ENCODE data around the gene PINLYP. TPM values are rescaled to one million over a fixed set of nuclear protein-coding genes. Genes with fewer than 3 reads are reported as not detected.

Gene PINLYP
- total RNA-seq, 4 donors from 2014 or later: 3.3 to 6.2 (median 4.9) TPM

DNA sequence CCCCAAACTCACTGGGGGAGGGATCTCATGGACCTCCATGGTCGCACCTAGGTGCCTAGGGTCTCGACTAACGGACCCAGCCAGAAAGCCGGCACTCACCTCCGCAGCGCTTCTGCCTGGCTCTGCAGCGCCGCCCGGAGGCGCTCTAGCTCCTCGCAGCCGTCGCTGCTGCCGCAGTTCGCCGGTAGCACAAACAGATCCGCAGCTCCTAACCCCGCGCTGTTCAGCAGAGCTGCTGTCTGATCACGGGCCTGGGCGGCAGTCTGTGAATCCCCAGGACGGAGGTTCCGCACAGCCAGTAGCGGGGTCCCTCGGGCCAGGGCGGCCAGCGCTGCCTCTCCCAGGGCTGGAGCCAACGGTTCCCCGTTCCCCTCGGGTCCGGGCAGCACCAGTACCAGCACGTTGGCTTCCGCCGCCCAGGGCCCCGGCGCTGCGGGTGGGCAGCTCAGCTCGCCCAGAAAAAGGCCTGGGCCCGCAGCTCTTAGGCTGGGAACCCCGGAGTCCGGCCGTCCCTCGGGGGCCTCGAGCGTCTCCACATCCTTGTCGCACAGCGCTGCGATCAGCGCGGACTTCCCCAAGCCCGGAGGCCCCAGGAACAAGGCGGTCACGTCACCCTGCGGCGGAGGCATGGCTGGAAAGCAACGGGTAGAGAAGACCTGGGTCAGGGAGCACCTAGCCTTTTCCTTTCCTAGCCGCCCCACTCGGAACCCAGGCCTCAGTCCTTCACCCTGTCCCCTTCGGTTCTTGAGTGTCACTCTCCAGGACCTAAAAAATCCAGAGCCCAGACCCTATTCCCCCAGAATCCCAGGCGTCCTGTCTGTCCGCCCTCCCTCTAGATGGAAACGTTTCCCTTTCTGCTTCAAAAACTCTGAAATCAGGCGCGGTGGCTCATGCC lies 19.4 kb downstream of the PINLYP start:
- H3K27me3 ChIP-seq: no peaks in the 10 kb centered on the region
- peak overlapping the region; percentile 88 to 98 (median 94) for H3K27ac ChIP-seq (replicated peaks in 1 of 4)
- H3K4me3 ChIP-seq: peak overlapping the region; percentile 58 to 71 (median 70)
- H3K36me3 ChIP-seq: peaks cover 25 to 66% (median 54%) of the 10 kb centered on the region in 4 donors
- intact Hi-C loops (cut with DNase I): loop anchor here (2.0 to 5.0 kb wide), 2 partner anchors 18 to 58 kb away; no protein-coding TSS in a partner anchor
- no peak for DNase-seq (ENCODE audit: extremely low spot score)
- H3K4me1 ChIP-seq: peaks cover 33 to 59% (median 50%) of the 10 kb centered on the region in 4 donors
- TF ChIP-seq, protein P1, sequence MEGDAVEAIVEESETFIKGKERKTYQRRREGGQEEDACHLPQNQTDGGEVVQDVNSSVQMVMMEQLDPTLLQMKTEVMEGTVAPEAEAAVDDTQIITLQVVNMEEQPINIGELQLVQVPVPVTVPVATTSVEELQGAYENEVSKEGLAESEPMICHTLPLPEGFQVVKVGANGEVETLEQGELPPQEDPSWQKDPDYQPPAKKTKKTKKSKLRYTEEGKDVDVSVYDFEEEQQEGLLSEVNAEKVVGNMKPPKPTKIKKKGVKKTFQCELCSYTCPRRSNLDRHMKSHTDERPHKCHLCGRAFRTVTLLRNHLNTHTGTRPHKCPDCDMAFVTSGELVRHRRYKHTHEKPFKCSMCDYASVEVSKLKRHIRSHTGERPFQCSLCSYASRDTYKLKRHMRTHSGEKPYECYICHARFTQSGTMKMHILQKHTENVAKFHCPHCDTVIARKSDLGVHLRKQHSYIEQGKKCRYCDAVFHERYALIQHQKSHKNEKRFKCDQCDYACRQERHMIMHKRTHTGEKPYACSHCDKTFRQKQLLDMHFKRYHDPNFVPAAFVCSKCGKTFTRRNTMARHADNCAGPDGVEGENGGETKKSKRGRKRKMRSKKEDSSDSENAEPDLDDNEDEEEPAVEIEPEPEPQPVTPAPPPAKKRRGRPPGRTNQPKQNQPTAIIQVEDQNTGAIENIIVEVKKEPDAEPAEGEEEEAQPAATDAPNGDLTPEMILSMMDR (IDR thresholded peaks at IDR 0.05): peak; percentile 49 to 64 (median 50)
- TF ChIP-seq POLR2A (IDR thresholded peaks at IDR 0.05; ENCODE audit: low read depth): no peak
- TF ChIP-seq EP300 (IDR thresholded peaks at IDR 0.05): no peak
- TF ChIP-seq POLR2AphosphoS5 (IDR thresholded peaks at IDR 0.05): no peak
- H3K9me3 ChIP-seq: no peaks in the 10 kb centered on the region
- 3% methylated on average over 34 of the region's 64 CpGs for WGBS

DNA sequence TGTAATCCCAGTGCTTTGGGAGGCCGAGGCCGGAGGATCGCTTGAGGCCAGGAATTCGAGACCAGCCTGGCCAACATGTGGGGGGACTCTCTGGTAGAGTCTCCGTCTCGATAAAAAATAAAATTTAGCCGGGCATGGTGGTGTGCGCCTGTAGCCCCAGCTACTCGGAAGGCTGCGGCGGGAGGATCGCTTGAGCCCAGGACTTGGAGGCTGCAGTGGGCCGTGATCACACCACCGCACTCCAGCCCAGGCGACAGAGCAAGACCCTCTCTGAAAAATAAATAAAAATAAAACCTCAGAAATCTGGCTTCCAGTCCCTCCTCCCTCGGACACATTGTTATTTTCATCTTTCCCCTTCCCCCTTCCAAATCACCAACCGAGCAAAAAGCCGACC lies 20.0 kb downstream of the PINLYP start:
- intact Hi-C loops (cut with DNase I): loop anchor here (2.0 to 5.0 kb wide), 2 partner anchors 19 to 58 kb away; no protein-coding TSS in a partner anchor
- H3K4me3 ChIP-seq: peak overlapping the region; percentile 58 to 71 (median 70)
- no peak for DNase-seq (ENCODE audit: extremely low spot score)
- 2% methylated on average over 16 of the region's 18 CpGs for WGBS
- TF ChIP-seq, protein P1 (IDR thresholded peaks at IDR 0.05): no peak
- TF ChIP-seq EP300 (IDR thresholded peaks at IDR 0.05) (no peak), POLR2AphosphoS5 (IDR thresholded peaks at IDR 0.05) (no peak), POLR2A (IDR thresholded peaks at IDR 0.05; ENCODE audit: low read depth) (no peak)
- peaks cover 24 to 66% (median 54%) of the 10 kb centered on the region in 4 donors for H3K36me3 ChIP-seq
- peak overlapping the region; percentile 88 to 98 (median 94) for H3K27ac ChIP-seq (replicated peaks in 1 of 4)
- H3K4me1 ChIP-seq: peaks cover 33 to 59% (median 50%) of the 10 kb centered on the region in 4 donors
- no peaks in the 10 kb centered on the region for H3K9me3 ChIP-seq
- no peaks in the 10 kb centered on the region for H3K27me3 ChIP-seq

GRCh38 chr19:43595999-43596841 lies 20.6 kb downstream of the PINLYP start, which contains the start of the genes IRGQ and ZNF576:
IRGQ (minus strand) TSS chr19:43596134; CDS start chr19:43595338, 796 bp downstream.
ZNF576 (plus strand) TSS chr19:43596595; CDS start chr19:43597109, 514 bp downstream.
- Histone ChIP-seq H3K4me1 (peaks cover 33 to 59% (median 50%) of the 10 kb centered on the region in 4 donors), H3K4me3 (peak within 1 kb of the TSS; percentile 58 to 71 (median 70)), H3K27me3 (no peaks in the 10 kb centered on the region), H3K9me3 (no peaks in the 10 kb centered on the region), H3K36me3 (peaks cover 24 to 66% (median 53%) of the 10 kb centered on the region in 4 donors), H3K27ac (replicated peaks in 1 of 4) (peak within 1 kb of the TSS; percentile 93 to 98 (median 95))
- no peak for TF ChIP-seq EP300 (IDR thresholded peaks at IDR 0.05)
- TF ChIP-seq POLR2A (IDR thresholded peaks at IDR 0.05; ENCODE audit: low read depth): peak; percentile 86
- TF ChIP-seq POLR2AphosphoS5 (IDR thresholded peaks at IDR 0.05): peak; percentile 97 to 98
- TF ChIP-seq, protein P1 (IDR thresholded peaks at IDR 0.05): peak in 1 of 3 experiments; percentile 26
- 0% methylated on average over 28 of the region's 60 CpGs for WGBS
- DNase-seq (ENCODE audit: extremely low spot score): peak; percentile 100
- intact Hi-C loops (cut with DNase I): loop anchor here (2.0 to 5.0 kb wide), 3 partner anchors 19 to 59 kb away; no protein-coding TSS in a partner anchor

DNA sequence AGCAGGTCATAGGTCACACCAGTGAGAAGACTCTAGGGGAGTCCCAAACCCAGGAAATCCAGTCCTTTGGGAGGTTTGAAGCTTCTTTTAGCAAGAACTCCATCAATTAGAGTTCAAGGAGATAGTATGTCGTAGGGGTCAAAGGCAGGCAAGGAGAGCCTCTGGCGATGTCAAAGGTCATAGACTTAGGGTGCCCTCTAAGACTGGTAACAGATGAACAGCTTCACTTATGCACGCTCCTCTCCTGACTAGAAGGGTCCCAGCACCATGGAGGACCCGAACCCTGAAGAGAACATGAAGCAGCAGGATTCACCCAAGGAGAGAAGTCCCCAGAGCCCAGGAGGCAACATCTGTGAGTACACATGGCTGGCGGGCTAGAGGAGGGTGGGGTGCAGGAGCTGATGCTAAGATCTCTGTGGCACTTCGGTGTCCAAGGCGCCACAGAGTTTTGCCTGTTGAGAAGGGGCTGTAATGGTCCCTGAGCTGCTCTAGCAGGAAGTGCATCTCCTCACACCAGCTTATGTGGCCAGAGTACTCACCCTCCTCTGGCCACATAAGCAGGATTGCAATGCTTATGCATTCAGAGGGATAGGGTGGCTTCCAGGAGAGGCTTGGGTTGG lies 21.4 kb downstream of the PINLYP start:
- no peaks in the 10 kb centered on the region for H3K9me3 ChIP-seq
- WGBS: 32% methylated on average over 6 of the region's 7 CpGs
- H3K27ac ChIP-seq (replicated peaks in 1 of 4): peak overlapping the region; percentile 93 to 98 (median 95)
- no peak for DNase-seq (ENCODE audit: extremely low spot score)
- H3K4me1 ChIP-seq: peaks cover 33 to 57% (median 50%) of the 10 kb centered on the region in 4 donors
- H3K4me3 ChIP-seq: peak overlapping the region; percentile 58 to 71 (median 70)
- TF ChIP-seq, protein P1 (IDR thresholded peaks at IDR 0.05): no peak
- TF ChIP-seq EP300 (IDR thresholded peaks at IDR 0.05): no peak
- no peak for TF ChIP-seq POLR2A (IDR thresholded peaks at IDR 0.05; ENCODE audit: low read depth)
- no peak for TF ChIP-seq POLR2AphosphoS5 (IDR thresholded peaks at IDR 0.05)
- intact Hi-C loops (cut with DNase I): loop anchor here (2.0 to 5.0 kb wide), 2 partner anchors 56 to 60 kb away; no protein-coding TSS in a partner anchor
- no peaks in the 10 kb centered on the region for H3K27me3 ChIP-seq
- H3K36me3 ChIP-seq: peaks cover 18 to 66% (median 50%) of the 10 kb centered on the region in 4 donors

Measured in esophagus muscularis mucosa (tissue), 4 donors.